Measurements from ENCODE around the gene PMM1.
A peak's percentile ranks its signal among the peaks of the same experiment; 100 is the strongest.

PMM1 gene

DNA sequence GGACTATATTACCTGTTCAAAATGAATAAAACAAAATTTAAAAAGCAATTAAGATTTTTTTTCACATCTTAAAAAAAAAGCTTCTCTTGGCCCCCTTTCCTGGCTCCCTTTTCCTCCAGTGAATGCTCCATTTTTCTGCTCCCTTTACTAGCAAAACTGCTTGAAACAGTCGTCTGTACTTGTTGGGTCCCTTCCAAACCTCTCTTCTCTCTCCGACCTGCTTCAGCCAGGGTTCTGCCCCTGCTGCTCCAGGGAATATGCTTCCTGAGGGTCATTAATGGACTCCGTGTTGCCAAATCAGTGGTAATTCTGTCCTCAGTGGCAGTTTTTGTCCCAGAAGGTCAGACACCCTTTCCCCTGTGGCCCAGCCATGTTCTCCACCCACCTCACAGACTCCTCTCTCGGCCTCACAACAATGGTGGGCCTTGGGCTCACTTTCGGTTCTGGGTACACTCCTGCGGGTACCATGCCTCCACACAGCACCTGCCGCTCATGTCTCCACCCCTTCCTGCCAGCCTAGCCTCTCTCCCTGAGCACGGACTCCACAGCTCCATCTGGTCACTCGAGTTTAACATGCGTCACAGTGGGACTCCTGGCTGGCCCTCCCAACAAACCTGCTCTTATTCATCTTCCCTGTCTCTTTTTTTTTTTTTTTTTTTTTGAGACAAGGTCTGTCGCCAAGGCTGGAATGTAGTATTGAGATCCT lies 37.6 kb downstream of the PMM1 start:
- no peak overlapping the region for H3K9ac ChIP-seq
- no peaks in the 10 kb centered on the region for H3K27me3 ChIP-seq (ENCODE audit: control insufficient read depth, insufficient read depth, low read length)
- no peaks in the 10 kb centered on the region for H3K79me2 ChIP-seq
- no peak overlapping the region for H3K27ac ChIP-seq
- no peaks in the 10 kb centered on the region for H3K4me1 ChIP-seq
- TF ChIP-seq, protein P1, sequence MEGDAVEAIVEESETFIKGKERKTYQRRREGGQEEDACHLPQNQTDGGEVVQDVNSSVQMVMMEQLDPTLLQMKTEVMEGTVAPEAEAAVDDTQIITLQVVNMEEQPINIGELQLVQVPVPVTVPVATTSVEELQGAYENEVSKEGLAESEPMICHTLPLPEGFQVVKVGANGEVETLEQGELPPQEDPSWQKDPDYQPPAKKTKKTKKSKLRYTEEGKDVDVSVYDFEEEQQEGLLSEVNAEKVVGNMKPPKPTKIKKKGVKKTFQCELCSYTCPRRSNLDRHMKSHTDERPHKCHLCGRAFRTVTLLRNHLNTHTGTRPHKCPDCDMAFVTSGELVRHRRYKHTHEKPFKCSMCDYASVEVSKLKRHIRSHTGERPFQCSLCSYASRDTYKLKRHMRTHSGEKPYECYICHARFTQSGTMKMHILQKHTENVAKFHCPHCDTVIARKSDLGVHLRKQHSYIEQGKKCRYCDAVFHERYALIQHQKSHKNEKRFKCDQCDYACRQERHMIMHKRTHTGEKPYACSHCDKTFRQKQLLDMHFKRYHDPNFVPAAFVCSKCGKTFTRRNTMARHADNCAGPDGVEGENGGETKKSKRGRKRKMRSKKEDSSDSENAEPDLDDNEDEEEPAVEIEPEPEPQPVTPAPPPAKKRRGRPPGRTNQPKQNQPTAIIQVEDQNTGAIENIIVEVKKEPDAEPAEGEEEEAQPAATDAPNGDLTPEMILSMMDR (IDR thresholded peaks at IDR 0.05) = no peak
- no peaks in the 10 kb centered on the region for H3K36me3 ChIP-seq (ENCODE audit: control insufficient read depth, insufficient read depth, low read length)
- no peaks in the 10 kb centered on the region for H3K9me3 ChIP-seq (ENCODE audit: control insufficient read depth, low read length)
- H3K4me2 ChIP-seq (ENCODE audit: low read length) = no peak overlapping the region
- H3K4me3 ChIP-seq (ENCODE audit: low read depth, low read length) = no peak overlapping the region
- no peak overlapping the region for H2AFZ ChIP-seq

DNA sequence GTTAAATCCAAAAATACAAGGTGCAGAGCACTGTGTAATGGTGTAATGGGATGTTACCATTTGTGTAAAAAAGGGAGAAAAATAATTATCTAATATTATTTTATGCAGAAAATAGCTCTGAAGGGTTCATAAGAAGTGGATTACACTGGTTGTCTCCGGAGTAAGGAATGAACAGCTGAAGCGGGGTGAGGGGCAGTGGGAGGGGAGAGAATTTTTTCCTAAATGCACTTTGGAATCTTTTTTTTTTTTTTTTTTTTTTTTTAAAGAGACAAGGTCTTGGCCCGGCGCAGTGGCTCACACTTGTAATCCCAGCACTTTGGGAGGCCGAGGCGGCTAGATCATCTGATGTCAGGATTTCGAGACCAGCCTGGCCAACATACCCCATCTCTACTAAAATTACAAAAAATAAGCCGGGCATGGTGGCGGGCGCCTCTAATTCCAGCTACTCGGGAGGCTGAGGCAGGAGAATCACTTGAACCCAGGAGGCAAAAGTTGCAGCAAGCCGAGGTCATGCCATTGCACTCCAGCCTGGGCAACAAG lies 38.6 kb downstream of the PMM1 start:
- Histone ChIP-seq H3K79me2 (no peaks in the 10 kb centered on the region), H3K27me3 (ENCODE audit: control insufficient read depth, insufficient read depth, low read length) (no peaks in the 10 kb centered on the region), H3K9me3 (ENCODE audit: control insufficient read depth, low read length) (no peaks in the 10 kb centered on the region), H3K27ac (no peak overlapping the region), H3K36me3 (ENCODE audit: control insufficient read depth, insufficient read depth, low read length) (no peaks in the 10 kb centered on the region), H3K9ac (no peak overlapping the region), H2AFZ (no peak overlapping the region), H3K4me2 (ENCODE audit: low read length) (no peak overlapping the region), H3K4me3 (ENCODE audit: low read depth, low read length) (no peak overlapping the region), H3K4me1 (no peaks in the 10 kb centered on the region)
- TF ChIP-seq, protein P1 (IDR thresholded peaks at IDR 0.05) = no peak

GRCh38 chr22:41548830-41549211 lies 40.8 kb downstream of the PMM1 start:
- Histone ChIP-seq H3K9ac (no peak overlapping the region), H3K9me3 (ENCODE audit: control insufficient read depth, low read length) (no peaks in the 10 kb centered on the region), H3K27me3 (ENCODE audit: control insufficient read depth, insufficient read depth, low read length) (no peaks in the 10 kb centered on the region), H3K4me1 (no peaks in the 10 kb centered on the region), H3K27ac (no peak overlapping the region), H3K79me2 (peaks cover 3% of the 10 kb centered on the region), H2AFZ (no peak overlapping the region), H3K4me2 (ENCODE audit: low read length) (no peak overlapping the region), H3K4me3 (ENCODE audit: low read depth, low read length) (no peak overlapping the region), H3K36me3 (ENCODE audit: control insufficient read depth, insufficient read depth, low read length) (no peaks in the 10 kb centered on the region)
- TF ChIP-seq, protein P1 (IDR thresholded peaks at IDR 0.05) = no peak

- Histone ChIP-seq H3K36me3 (ENCODE audit: control insufficient read depth, insufficient read depth, low read length) (no peaks in the 10 kb centered on the region), H2AFZ (peak overlapping the region; percentile 88), H3K4me2 (ENCODE audit: low read length) (peak overlapping the region; percentile 99), H3K9ac (no peak overlapping the region), H3K79me2 (peaks cover 3% of the 10 kb centered on the region), H3K4me3 (ENCODE audit: low read depth, low read length) (peak overlapping the region; percentile 91), H3K27ac (peak overlapping the region; percentile 75), H3K27me3 (ENCODE audit: control insufficient read depth, insufficient read depth, low read length) (no peaks in the 10 kb centered on the region), H3K4me1 (no peaks in the 10 kb centered on the region), H3K9me3 (ENCODE audit: control insufficient read depth, low read length) (no peaks in the 10 kb centered on the region)
- TF ChIP-seq, protein P1 (IDR thresholded peaks at IDR 0.05) = no peak
These were observed 44.8 kb downstream of the PMM1 start for GRCh38 chr22:41544671-41545476.

Measured in parathyroid adenoma (tissue), 2 donors.